ENCODE results near the gene MS4A15.

- no peak for TF ChIP-seq GATA2 (IDR thresholded peaks at IDR 0.05; ENCODE audit: low read depth, low read length)
- no peak for TF ChIP-seq GATA3 (IDR thresholded peaks at IDR 0.05; ENCODE audit: low read depth, low read length)
Observed at GRCh38 chr11:60772666-60773065, 16.0 kb downstream of the MS4A15 start.
